ENCODE measurements around the gene ME1.
"Not testable (repeated sequence)": the region's sequence is repeated elsewhere in the genome, so short reads cannot be mapped to it uniquely, and the experiment has no call there.

Gene ME1

DNA sequence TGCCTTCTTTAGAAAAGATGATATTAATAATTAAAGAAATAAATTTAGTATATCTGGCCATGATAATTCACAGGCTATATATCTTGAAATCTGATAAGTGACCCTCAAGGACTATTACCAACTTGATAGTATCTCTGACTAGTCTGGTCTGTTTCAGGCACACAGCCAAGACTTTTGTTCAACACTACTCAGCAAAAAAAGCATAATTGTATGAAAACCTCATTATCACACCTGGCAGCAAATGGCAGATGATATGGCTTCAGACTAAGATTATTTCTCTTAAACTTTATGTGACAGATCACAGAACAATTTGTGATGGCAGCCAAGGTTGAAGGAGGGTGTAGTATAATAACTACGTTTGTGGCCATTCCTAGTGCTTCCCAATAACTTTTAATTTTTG, 123.0 kb downstream of the ME1 start:
- H3K4me3 ChIP-seq (ENCODE audit: low read depth, low read length), result no peak overlapping the region
- TF ChIP-seq, protein P1, sequence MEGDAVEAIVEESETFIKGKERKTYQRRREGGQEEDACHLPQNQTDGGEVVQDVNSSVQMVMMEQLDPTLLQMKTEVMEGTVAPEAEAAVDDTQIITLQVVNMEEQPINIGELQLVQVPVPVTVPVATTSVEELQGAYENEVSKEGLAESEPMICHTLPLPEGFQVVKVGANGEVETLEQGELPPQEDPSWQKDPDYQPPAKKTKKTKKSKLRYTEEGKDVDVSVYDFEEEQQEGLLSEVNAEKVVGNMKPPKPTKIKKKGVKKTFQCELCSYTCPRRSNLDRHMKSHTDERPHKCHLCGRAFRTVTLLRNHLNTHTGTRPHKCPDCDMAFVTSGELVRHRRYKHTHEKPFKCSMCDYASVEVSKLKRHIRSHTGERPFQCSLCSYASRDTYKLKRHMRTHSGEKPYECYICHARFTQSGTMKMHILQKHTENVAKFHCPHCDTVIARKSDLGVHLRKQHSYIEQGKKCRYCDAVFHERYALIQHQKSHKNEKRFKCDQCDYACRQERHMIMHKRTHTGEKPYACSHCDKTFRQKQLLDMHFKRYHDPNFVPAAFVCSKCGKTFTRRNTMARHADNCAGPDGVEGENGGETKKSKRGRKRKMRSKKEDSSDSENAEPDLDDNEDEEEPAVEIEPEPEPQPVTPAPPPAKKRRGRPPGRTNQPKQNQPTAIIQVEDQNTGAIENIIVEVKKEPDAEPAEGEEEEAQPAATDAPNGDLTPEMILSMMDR (conservative IDR thresholded peaks at IDR 0.05; ENCODE audit: low read depth, low read length), result no peak
- DNase-seq (ENCODE audit: low read depth), result no peak

DNA sequence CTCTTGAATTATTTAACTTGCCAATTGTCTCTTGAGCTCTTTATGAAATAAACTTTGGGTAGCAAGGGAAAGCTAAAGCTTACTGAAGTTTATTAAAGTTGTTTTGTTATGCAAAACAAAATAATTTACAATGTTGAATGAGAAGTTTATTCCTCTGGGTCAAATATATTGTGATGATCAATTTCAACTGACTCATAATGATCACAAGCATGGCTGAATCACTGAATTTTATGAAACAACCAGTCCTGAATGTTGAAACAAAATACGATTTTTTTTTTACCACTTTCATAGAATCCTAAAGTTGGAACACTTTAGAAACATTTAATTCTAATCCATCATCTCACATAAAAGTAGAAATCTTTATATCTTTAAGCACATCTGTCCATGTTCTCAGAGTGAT, 127.4 kb downstream of the ME1 start:
- TF ChIP-seq, protein P1 (conservative IDR thresholded peaks at IDR 0.05; ENCODE audit: low read depth, low read length), result no peak
- DNase-seq (ENCODE audit: low read depth), result no peak
- no peak overlapping the region for H3K4me3 ChIP-seq (ENCODE audit: low read depth, low read length)

DNA sequence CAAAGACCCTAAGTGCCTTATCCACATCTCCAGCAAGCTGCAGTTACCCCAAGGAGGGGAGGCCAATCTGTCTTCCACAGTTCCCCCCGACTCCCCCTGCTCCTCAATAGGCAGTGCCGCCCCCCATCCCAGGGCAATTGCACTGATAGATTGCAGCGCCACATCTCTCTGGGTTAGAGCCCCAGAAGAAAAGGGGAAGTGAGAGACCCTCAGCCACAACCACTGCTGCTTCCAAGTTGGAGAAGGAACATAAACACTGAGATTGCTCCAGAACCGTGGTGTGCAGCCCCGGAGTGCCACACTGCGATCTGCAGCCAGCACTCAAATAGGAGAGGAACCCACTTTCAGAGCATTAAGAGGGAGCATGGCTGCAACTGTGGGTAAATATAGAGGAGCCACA, 136.2 kb downstream of the ME1 start:
- no peak for DNase-seq (ENCODE audit: low read depth)
- H3K4me3 ChIP-seq (ENCODE audit: low read depth, low read length), result no peak overlapping the region
- TF ChIP-seq, protein P1 (conservative IDR thresholded peaks at IDR 0.05; ENCODE audit: low read depth, low read length), result no peak

DNA sequence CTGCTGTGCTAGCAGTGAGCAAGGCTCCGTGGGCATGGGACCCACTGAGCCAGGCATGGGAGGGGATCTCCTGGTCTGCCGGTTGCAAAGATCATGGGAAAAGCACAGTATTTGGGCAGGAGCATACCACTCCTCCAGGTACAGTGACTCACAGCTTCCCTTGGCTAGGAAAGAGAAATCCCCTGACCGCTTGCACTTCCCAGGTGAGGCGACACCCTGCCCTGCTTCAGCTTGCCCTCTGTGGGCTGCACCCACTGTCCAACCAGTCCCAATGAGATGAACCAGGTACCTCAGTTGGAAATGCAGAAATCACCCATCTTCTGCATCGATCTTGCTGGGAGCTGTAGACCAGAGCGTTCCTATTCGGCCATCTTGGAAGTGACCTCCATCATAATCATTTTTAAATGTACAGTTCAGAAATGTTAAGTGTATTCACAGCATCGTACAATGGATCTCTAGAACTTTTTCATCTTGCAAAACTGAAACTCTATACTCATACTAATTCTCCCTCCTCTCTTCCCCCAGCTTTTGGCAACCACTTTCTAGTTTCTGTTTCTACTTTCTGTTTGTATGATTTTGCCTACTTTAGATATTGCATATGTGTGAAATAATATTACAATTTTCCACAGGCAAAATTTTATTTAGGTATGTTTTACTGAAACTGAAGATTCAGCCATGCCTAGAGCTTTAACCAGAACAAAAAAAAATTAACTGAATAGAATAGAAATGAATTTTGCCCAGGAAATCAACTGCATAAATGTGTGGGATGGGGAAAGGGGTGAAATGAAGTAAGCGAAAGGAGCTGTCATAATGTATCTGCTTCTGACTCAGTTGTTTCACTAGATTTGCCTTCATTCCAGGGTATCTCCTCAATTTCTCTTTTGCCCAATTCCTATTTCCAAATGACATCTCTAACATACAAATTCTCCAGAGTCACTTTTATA, 137.7 kb downstream of the ME1 start:
- no peak overlapping the region for H3K4me3 ChIP-seq (ENCODE audit: low read depth, low read length)
- TF ChIP-seq, protein P1 (conservative IDR thresholded peaks at IDR 0.05; ENCODE audit: low read depth, low read length), result no peak
- no peak for DNase-seq (ENCODE audit: low read depth)

DNA sequence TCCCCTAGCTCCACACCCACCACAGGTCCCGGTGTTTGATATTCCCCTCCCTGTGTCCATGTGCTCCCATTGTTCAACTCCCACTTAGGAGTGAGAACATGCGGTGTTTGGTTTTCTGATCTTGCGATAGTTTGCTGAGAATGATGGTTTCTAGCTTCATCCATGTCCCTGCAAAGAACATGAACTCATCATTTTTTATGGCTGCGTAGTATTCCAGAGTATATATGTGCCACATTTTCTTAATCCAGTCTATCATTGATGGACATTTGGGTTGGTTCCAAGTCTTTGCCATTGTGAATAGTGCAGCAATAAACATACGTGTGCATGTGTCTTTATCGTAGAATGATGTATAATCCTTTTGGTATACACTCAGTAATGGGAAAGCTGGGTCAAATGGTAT, 143.6 kb downstream of the ME1 start:
- DNase-seq (ENCODE audit: low read depth); H3K4me3 ChIP-seq (ENCODE audit: low read depth, low read length): not testable (repeated sequence)

DNA sequence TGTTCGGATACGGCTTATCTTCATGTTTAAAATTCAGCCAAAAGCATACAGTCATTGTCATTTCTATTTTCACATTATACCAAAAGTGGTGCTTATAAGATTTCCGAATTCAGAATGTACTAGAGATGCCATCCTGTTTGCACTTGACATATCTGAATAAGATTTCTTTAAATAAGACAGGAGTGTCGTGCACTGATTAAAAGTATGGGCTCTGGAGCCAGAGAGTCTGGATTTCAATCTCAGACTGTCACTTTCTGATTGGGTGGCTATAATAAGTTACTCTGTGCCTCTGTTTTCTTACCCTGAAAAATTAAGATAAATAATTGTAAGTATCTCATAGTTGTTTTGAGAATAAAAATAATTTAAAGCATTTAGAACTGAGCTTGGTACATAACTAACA, 144.9 kb downstream of the ME1 start:
- no peak overlapping the region for H3K4me3 ChIP-seq (ENCODE audit: low read depth, low read length)
- TF ChIP-seq, protein P1 (conservative IDR thresholded peaks at IDR 0.05; ENCODE audit: low read depth, low read length), result no peak
- no peak for DNase-seq (ENCODE audit: low read depth)

DNA sequence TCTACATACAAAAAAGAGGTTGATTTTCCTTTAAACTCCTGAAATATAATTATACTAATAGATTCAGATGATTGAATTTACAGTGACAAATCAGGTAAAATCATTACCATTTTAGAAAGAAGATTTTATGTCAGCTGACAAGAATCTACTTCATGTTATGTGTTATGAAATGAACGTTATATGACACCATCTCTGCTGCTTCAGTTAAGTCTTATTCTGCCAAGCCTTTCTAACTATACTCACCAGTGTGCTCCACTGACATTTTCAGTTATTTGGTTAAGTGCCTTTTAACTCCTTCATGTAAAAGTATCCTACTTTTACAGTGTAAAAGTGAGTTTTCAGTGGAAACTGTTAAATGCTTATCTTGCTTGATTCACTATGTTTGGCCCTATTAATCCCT, 157.3 kb downstream of the ME1 start:
- no peak overlapping the region for H3K4me3 ChIP-seq (ENCODE audit: low read depth, low read length)
- TF ChIP-seq, protein P1 (conservative IDR thresholded peaks at IDR 0.05; ENCODE audit: low read depth, low read length), result no peak
- peak; percentile 82 for DNase-seq (ENCODE audit: low read depth)

Measured in choroid plexus epithelial cell (primary cell).